Liver (tissue), 9 donors: ENCODE data around the gene ARMC12. TPM values are rescaled to one million over a fixed set of nuclear protein-coding genes. Genes with fewer than 3 reads are reported as not detected.

Experiments
- DNase-seq: peaks from one replicate; pipeline ENCODE4 v3.0.0-alpha.2; 2017; ENCODE audit warnings: low spot score
- H3K27ac ChIP-seq, 2 donors: one replicate each; pipeline ENCODE4 v1.7.0; 2013; ENCODE audit warnings: inconsistent platforms in 2 of 2, low read length in 2 of 2, control low read depth in 1 of 2, low read depth in 1 of 2, mild to moderate bottlenecking in 1 of 2
- H3K27me3 ChIP-seq, 4 donors: one replicate each; pipeline versions ENCODE4 v1.6.1 to v1.7.0; 2013; ENCODE audit warnings: low read length in 3 of 4, inconsistent platforms in 1 of 4, mild to moderate bottlenecking in 1 of 4, moderate library complexity in 1 of 4; ENCODE audit not compliant: control insufficient read depth in 4 of 4, insufficient read depth in 4 of 4
- H3K36me3 ChIP-seq, 4 donors: one replicate each; pipeline versions ENCODE4 v1.6.1 to v1.7.0; 2013; ENCODE audit warnings: low read length in 3 of 4, mild to moderate bottlenecking in 3 of 4, low read depth in 1 of 4, moderate library complexity in 1 of 4; ENCODE audit not compliant: control insufficient read depth in 4 of 4, insufficient read depth in 3 of 4
- H3K4me1 ChIP-seq, 4 donors: one replicate each; pipeline versions ENCODE4 v1.6.1 to v1.7.0; 2013; ENCODE audit warnings: low read length in 3 of 4, mild to moderate bottlenecking in 3 of 4, moderate library complexity in 1 of 4; ENCODE audit not compliant: control insufficient read depth in 4 of 4, insufficient read depth in 4 of 4
- H3K4me3 ChIP-seq, 3 donors: one replicate each; pipeline versions ENCODE4 v1.6.1 to v1.7.0; 2013; ENCODE audit warnings: low read length in 3 of 3, control low read depth in 1 of 3, low read depth in 1 of 3, mild to moderate bottlenecking in 1 of 3
- H3K9ac ChIP-seq, 2 donors: one replicate each; pipeline ENCODE4 v1.7.0; 2013; ENCODE audit warnings: low read length in 2 of 2, mild to moderate bottlenecking in 2 of 2, moderate library complexity in 2 of 2, control low read depth in 1 of 2, low read depth in 1 of 2
- H3K9me3 ChIP-seq, 4 donors: one replicate each; pipeline versions ENCODE4 v1.6.1 to v1.7.0; 2013; ENCODE audit warnings: low read length in 3 of 4; ENCODE audit not compliant: control insufficient read depth in 4 of 4
- ATF3 ChIP-seq: IDR thresholded peaks from 2 replicates; pipeline ENCODE4 v1.6.1; 2016; ENCODE audit warnings: antibody characterized with exemption
- CTCF ChIP-seq: fragments of 150-350 bp; IDR thresholded peaks from 2 replicates; pipeline ENCODE4 v1.5.1; 2017; ENCODE audit warnings: improper control_type of control experiment, low read depth, low read length; ENCODE audit not compliant: missing input control
- EGR1 ChIP-seq, 2 donors: IDR thresholded peaks; 2 replicates each; pipeline ENCODE4 v1.6.1; 2016 to 2018; ENCODE audit warnings: antibody characterized with exemption in 2 of 2, low read depth in 2 of 2
- FOXA1 ChIP-seq: IDR thresholded peaks from 2 replicates; pipeline ENCODE4 v1.6.1; 2016; ENCODE audit warnings: antibody characterized with exemption
- FOXA2 ChIP-seq: IDR thresholded peaks from 2 replicates; pipeline ENCODE4 v1.6.1; 2016; ENCODE audit warnings: antibody characterized with exemption
- GABPA ChIP-seq, 2 donors: IDR thresholded peaks in 1 of 2; conservative IDR thresholded peaks in 1 of 2; 2 replicates each; pipeline ENCODE4 v1.6.1; 2016; ENCODE audit warnings: antibody characterized with exemption in 2 of 2, mild to moderate bottlenecking in 1 of 2, moderate library complexity in 1 of 2
- HNF4A ChIP-seq, 2 donors: conservative IDR thresholded peaks; 2 replicates each; pipeline ENCODE4 v1.6.1; 2016; ENCODE audit warnings: antibody characterized with exemption in 2 of 2, mild to moderate bottlenecking in 2 of 2
- HNF4G ChIP-seq: IDR thresholded peaks from 2 replicates; pipeline ENCODE4 v1.6.1; 2016; ENCODE audit warnings: antibody characterized with exemption
- JUND ChIP-seq, 2 donors: IDR thresholded peaks; 2 replicates each; pipeline ENCODE4 v1.6.1; 2016; ENCODE audit warnings: antibody characterized with exemption in 2 of 2
- MAX ChIP-seq: IDR thresholded peaks from 2 replicates; pipeline ENCODE4 v1.6.1; 2016; ENCODE audit warnings: antibody characterized with exemption
- NR2F2 ChIP-seq: IDR thresholded peaks from 2 replicates; pipeline ENCODE4 v1.6.1; 2016; ENCODE audit warnings: antibody characterized with exemption
- RAD21 ChIP-seq, 2 donors: IDR thresholded peaks; 2 replicates each; pipeline ENCODE4 v1.6.1; 2016; ENCODE audit warnings: antibody characterized with exemption in 2 of 2, mild to moderate bottlenecking in 2 of 2
- REST ChIP-seq: IDR thresholded peaks from 2 replicates; pipeline ENCODE4 v1.6.1; 2016; ENCODE audit warnings: antibody characterized with exemption, mild to moderate bottlenecking
- RXRA ChIP-seq, 2 donors: IDR thresholded peaks; 2 replicates each; pipeline ENCODE4 v1.6.1; 2017 to 2018; ENCODE audit warnings: antibody characterized with exemption in 2 of 2, mild to moderate bottlenecking in 1 of 2
- SP1 ChIP-seq: IDR thresholded peaks from 2 replicates; pipeline ENCODE4 v1.6.1; 2018; ENCODE audit warnings: antibody characterized with exemption, mild to moderate bottlenecking
- TAF1 ChIP-seq: conservative IDR thresholded peaks from 2 replicates; pipeline ENCODE4 v1.6.1; 2016; ENCODE audit warnings: antibody characterized with exemption, mild to moderate bottlenecking
- YY1 ChIP-seq: IDR thresholded peaks from 2 replicates; pipeline ENCODE4 v1.6.1; 2016; ENCODE audit warnings: antibody characterized with exemption, mild to moderate bottlenecking
- ZBTB33 ChIP-seq: IDR thresholded peaks from 2 replicates; pipeline ENCODE4 v1.6.1; 2016; ENCODE audit warnings: antibody characterized with exemption
- WGBS: extraction: QIAGEN DNeasy Blood & Tissue Kit; methylation state at CpG from one replicate; pipeline ENCODE4 v1.1.7; 2013; 5-methylcytosine and 5-hydroxymethylcytosine counted together
- polyA plus RNA-seq, 2 donors: library from polyadenylated mRNA; stranded (reverse) in 1 of 2; unstranded in 1 of 2; fragments of 200-250 nt in 1 of 2; fragments of >200 nt in 1 of 2; fragmentation: Nextera tagmentation in 1 of 2; extraction: Ambion mirVana in 1 of 2; gene quantifications; one replicate each; pipeline versions ENCODE4 v1.2.1 to v1.2.3, GENCODE V29; 2013 to 2015
- total RNA-seq, 2 donors: library from RNA; depleted of rRNA; stranded (reverse); fragments of >200 nt; gene quantifications; one replicate each; pipeline ENCODE4 v1.2.3, GENCODE V29; 2014
- donor health status: healthy.
- donor health status: healthy.
- donor health status: healthy.
- donor health status: healthy.
- donor health status: healthy.

Gene ARMC12
- total and polyA plus RNA-seq, 4 donors = 0.42 to 0.64 (median 0.43) TPM; not detected in 1

GRCh38 chr6:35691027-35691824 lies 45.6 kb upstream of the ARMC12 start:
- no peaks in the 10 kb centered on the region for H3K9me3 ChIP-seq
- peak overlapping the region; percentile 52 to 70 for H3K27ac ChIP-seq
- no peak for DNase-seq
- TF ChIP-seq MAX (peak; percentile 37), TAF1 (no peak), RAD21 (IDR thresholded peaks at IDR 0.05) (peak; percentile 20 to 53), JUND (IDR thresholded peaks at IDR 0.05) (peak in 1 of 2 donors; percentile 25), ZBTB33 (no peak), ATF3 (no peak), REST (no peak), FOXA1 (no peak), EGR1 (IDR thresholded peaks at IDR 0.05; ENCODE audit: low read depth in 2 of 2) (no peak), RXRA (IDR thresholded peaks at IDR 0.05) (peak; percentile 32 to 44), CTCF (no peak), GABPA (IDR thresholded peaks at IDR 0.05 in 1 of 2, conservative IDR thresholded peaks at IDR 0.05 in 1 of 2) (peak in 1 of 2 donors; percentile 22), NR2F2 (no peak), FOXA2 (peak; percentile 15), HNF4A (conservative IDR thresholded peaks at IDR 0.05) (peak; percentile 27 to 31), HNF4G (no peak), YY1 (peak; percentile 46), SP1 (peak; percentile 76)
- H3K9ac ChIP-seq = no peak overlapping the region
- WGBS = 58% methylated on average over 10 of the region's 10 CpGs
- H3K4me1 ChIP-seq = peaks cover 0 to 16% (median 13%) of the 10 kb centered on the region in 4 donors
- H3K27me3 ChIP-seq = no peaks in the 10 kb centered on the region
- H3K4me3 ChIP-seq = no peak overlapping the region
- no peaks in the 10 kb centered on the region for H3K36me3 ChIP-seq
